Measurements from ENCODE around the gene PHACTR1. TPM values are rescaled to one million over a fixed set of nuclear protein-coding genes. Genes with fewer than 3 reads are reported as not detected.

The PHACTR1 gene
- total and polyA plus RNA-seq, 2 donors (not counting 1 experiment from before 2014, with no cell fraction given) = 0.60 to 1.2 TPM

DNA sequence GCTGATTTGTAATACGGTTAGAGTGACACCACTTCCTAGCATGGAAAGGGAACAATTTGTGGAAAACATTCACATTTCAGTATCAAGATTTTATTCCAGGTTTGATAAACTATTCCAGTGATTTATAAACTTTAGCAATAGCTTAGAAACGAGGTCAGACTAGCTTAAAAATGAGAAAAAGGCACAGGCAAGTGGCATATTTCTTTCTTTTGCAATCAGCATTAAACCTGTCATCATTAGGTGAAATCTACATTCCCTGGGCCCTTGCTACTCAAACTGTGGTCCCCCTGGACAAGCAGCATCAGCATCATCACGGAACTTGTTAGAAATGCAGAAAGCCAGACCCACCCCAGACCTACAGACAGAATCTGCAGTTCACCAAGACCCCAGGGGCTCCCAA, 581.9 kb downstream of the PHACTR1 start:
- Histone ChIP-seq H3K36me3 (ENCODE audit: control insufficient read depth, insufficient read depth, low read length) (peaks cover 5% of the 10 kb centered on the region), H3K4me3 (replicated peaks in 1 of 4; ENCODE audit: control extremely low read depth in 1 of 4, insufficient read depth in 1 of 4, low read depth in 3 of 4, low read length in 4 of 4) (no peak overlapping the region), H3K4me1 (ENCODE audit: control insufficient read depth, extremely low read depth, insufficient read depth, low read length) (peaks cover 14% of the 10 kb centered on the region), H3K27me3 (ENCODE audit: control insufficient read depth, insufficient read depth, low read length) (no peaks in the 10 kb centered on the region), H3K27ac (ENCODE audit: insufficient read depth, low read length) (no peak overlapping the region), H3K79me2 (ENCODE audit: control insufficient read depth, insufficient read depth, low read length) (no peaks in the 10 kb centered on the region), H4K20me1 (ENCODE audit: control insufficient read depth, extremely low read depth, insufficient read depth, low read length) (no peaks in the 10 kb centered on the region), H2AFZ (ENCODE audit: low read length) (no peak overlapping the region), H3K9ac (ENCODE audit: insufficient read depth, low read length) (no peak overlapping the region), H3K4me2 (ENCODE audit: extremely low read depth, insufficient read depth, low read length) (no peak overlapping the region), H3K9me3 (ENCODE audit: control insufficient read depth, insufficient read depth, low read depth, low read length) (no peaks in the 10 kb centered on the region)
- DNase-seq (ENCODE audit: low read depth in 2 of 2) = no peak
- TF ChIP-seq, protein P1, sequence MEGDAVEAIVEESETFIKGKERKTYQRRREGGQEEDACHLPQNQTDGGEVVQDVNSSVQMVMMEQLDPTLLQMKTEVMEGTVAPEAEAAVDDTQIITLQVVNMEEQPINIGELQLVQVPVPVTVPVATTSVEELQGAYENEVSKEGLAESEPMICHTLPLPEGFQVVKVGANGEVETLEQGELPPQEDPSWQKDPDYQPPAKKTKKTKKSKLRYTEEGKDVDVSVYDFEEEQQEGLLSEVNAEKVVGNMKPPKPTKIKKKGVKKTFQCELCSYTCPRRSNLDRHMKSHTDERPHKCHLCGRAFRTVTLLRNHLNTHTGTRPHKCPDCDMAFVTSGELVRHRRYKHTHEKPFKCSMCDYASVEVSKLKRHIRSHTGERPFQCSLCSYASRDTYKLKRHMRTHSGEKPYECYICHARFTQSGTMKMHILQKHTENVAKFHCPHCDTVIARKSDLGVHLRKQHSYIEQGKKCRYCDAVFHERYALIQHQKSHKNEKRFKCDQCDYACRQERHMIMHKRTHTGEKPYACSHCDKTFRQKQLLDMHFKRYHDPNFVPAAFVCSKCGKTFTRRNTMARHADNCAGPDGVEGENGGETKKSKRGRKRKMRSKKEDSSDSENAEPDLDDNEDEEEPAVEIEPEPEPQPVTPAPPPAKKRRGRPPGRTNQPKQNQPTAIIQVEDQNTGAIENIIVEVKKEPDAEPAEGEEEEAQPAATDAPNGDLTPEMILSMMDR (conservative IDR thresholded peaks at IDR 0.05 in 1 of 2, IDR thresholded peaks at IDR 0.05 in 1 of 2; ENCODE audit: low read depth in 1 of 2, low read length in 2 of 2) = no peak
- no peak for TF ChIP-seq EZH2 (IDR thresholded peaks at IDR 0.05; ENCODE audit: low read length, missing control alignments)

DNA sequence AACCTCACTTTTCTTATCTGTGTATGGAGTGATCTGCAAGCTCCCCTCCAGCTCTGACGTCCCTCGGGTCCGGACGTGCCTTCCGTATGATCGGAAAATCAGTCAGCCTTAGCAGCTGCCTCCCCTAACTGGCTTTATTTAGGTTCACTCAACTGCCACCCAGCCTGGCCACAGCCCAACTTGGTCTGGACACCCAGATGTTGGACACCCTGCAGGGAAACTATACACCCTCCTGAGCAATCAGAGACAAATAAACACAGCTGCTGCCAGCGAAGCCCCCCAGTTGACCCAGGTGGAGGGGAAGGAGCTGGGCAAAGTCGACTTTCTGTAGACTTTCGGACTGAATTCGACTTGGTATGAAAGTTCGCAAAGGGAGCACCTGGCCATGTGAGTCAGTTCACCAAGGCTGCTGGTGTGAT, 582.8 kb downstream of the PHACTR1 start:
- Histone ChIP-seq H4K20me1 (ENCODE audit: control insufficient read depth, extremely low read depth, insufficient read depth, low read length) (no peaks in the 10 kb centered on the region), H3K27me3 (ENCODE audit: control insufficient read depth, insufficient read depth, low read length) (no peaks in the 10 kb centered on the region), H3K4me2 (ENCODE audit: extremely low read depth, insufficient read depth, low read length) (no peak overlapping the region), H3K9me3 (ENCODE audit: control insufficient read depth, insufficient read depth, low read depth, low read length) (no peaks in the 10 kb centered on the region), H3K79me2 (ENCODE audit: control insufficient read depth, insufficient read depth, low read length) (no peaks in the 10 kb centered on the region), H2AFZ (ENCODE audit: low read length) (no peak overlapping the region), H3K27ac (ENCODE audit: insufficient read depth, low read length) (no peak overlapping the region), H3K4me1 (ENCODE audit: control insufficient read depth, extremely low read depth, insufficient read depth, low read length) (peaks cover 19% of the 10 kb centered on the region), H3K9ac (ENCODE audit: insufficient read depth, low read length) (no peak overlapping the region), H3K36me3 (ENCODE audit: control insufficient read depth, insufficient read depth, low read length) (peaks cover under 1% of the 10 kb centered on the region), H3K4me3 (replicated peaks in 1 of 4; ENCODE audit: control extremely low read depth in 1 of 4, insufficient read depth in 1 of 4, low read depth in 3 of 4, low read length in 4 of 4) (no peak overlapping the region)
- TF ChIP-seq, protein P1 (conservative IDR thresholded peaks at IDR 0.05 in 1 of 2, IDR thresholded peaks at IDR 0.05 in 1 of 2; ENCODE audit: low read depth in 1 of 2, low read length in 2 of 2) = no peak
- no peak for TF ChIP-seq EZH2 (IDR thresholded peaks at IDR 0.05; ENCODE audit: low read length, missing control alignments)
- no peak for DNase-seq (ENCODE audit: low read depth in 2 of 2)

DNA sequence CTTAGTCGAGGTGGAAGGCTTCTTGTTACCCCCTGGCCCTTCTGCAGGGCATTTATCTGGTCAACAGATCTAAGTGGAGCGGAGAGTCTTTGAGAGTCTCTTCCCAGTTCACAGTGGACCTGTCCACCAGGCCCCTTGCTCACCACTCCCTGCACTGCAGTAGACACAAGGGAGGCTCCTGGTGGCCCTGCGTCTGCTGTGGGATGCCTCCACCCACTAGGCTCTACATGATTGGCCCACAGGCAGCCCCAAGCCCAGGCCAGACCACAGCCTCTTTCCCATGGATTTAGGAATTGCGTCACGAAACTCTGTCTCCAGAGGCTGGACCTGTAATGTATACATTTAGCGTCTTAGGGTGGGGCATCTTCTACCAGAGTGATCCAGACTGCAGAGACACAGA, 583.4 kb downstream of the PHACTR1 start:
- Histone ChIP-seq H3K79me2 (ENCODE audit: control insufficient read depth, insufficient read depth, low read length) (no peaks in the 10 kb centered on the region), H4K20me1 (ENCODE audit: control insufficient read depth, extremely low read depth, insufficient read depth, low read length) (no peaks in the 10 kb centered on the region), H3K27ac (ENCODE audit: insufficient read depth, low read length) (no peak overlapping the region), H3K36me3 (ENCODE audit: control insufficient read depth, insufficient read depth, low read length) (no peaks in the 10 kb centered on the region), H3K9me3 (ENCODE audit: control insufficient read depth, insufficient read depth, low read depth, low read length) (no peaks in the 10 kb centered on the region), H3K9ac (ENCODE audit: insufficient read depth, low read length) (no peak overlapping the region), H3K4me2 (ENCODE audit: extremely low read depth, insufficient read depth, low read length) (no peak overlapping the region), H3K27me3 (ENCODE audit: control insufficient read depth, insufficient read depth, low read length) (no peaks in the 10 kb centered on the region), H3K4me1 (ENCODE audit: control insufficient read depth, extremely low read depth, insufficient read depth, low read length) (peaks cover 21% of the 10 kb centered on the region), H2AFZ (ENCODE audit: low read length) (no peak overlapping the region), H3K4me3 (replicated peaks in 1 of 4; ENCODE audit: control extremely low read depth in 1 of 4, insufficient read depth in 1 of 4, low read depth in 3 of 4, low read length in 4 of 4) (no peak overlapping the region)
- no peak for DNase-seq (ENCODE audit: low read depth in 2 of 2)
- no peak for TF ChIP-seq EZH2 (IDR thresholded peaks at IDR 0.05; ENCODE audit: low read length, missing control alignments)
- TF ChIP-seq, protein P1 (conservative IDR thresholded peaks at IDR 0.05 in 1 of 2, IDR thresholded peaks at IDR 0.05 in 1 of 2; ENCODE audit: low read depth in 1 of 2, low read length in 2 of 2) = no peak

Measured in fibroblast of lung (primary cell).